Endothelial cell (in vitro differentiated cells): ENCODE measurements around the gene COL1A1. TPM values are rescaled to one million over a fixed set of nuclear protein-coding genes. Genes with fewer than 3 reads are reported as not detected.

Experiments
- DNase-seq: peaks from one replicate; pipeline ENCODE4 v3.0.0; 2021; ENCODE audit warnings: low spot score
- H3K27ac Mint-ChIP-seq: one replicate; pipeline ENCODE4 v1.8.0; 2021; ENCODE audit warnings: mixed read lengths, inconsistent platforms; ENCODE audit not compliant: unreplicated experiment
- H3K27me3 Mint-ChIP-seq: one replicate; pipeline ENCODE4 v1.8.0; 2021; ENCODE audit warnings: mild to moderate bottlenecking, moderate library complexity, mixed read lengths, inconsistent platforms; ENCODE audit not compliant: unreplicated experiment
- H3K36me3 Mint-ChIP-seq: one replicate; pipeline ENCODE4 v1.8.0; 2021; ENCODE audit warnings: mild to moderate bottlenecking, low read depth, mixed read lengths, inconsistent platforms; ENCODE audit not compliant: unreplicated experiment
- H3K4me1 Mint-ChIP-seq: one replicate; pipeline ENCODE4 v1.8.0; 2021; ENCODE audit warnings: mild to moderate bottlenecking, mixed read lengths, inconsistent platforms; ENCODE audit not compliant: unreplicated experiment
- H3K4me3 Mint-ChIP-seq: one replicate; pipeline ENCODE4 v1.8.0; 2021; ENCODE audit warnings: mild to moderate bottlenecking, mixed read lengths, inconsistent platforms; ENCODE audit not compliant: unreplicated experiment
- H3K9me3 Mint-ChIP-seq: one replicate; pipeline ENCODE4 v1.8.0; 2021; ENCODE audit warnings: mixed read lengths, inconsistent platforms; ENCODE audit not compliant: unreplicated experiment
- total RNA-seq: library from RNA; stranded (reverse); fragmentation: NEBNext Ultra II Directional; extraction: Animal tissue kit (Norgen Biotek cat#: 25700); gene quantifications from one replicate; pipeline ENCODE4 v1.2.1, GENCODE V29; 2021; ENCODE audit not compliant: unreplicated experiment
- TF ChIP-seq, protein P1 (sequence below): fragments of 200-600 bp; sonication (generic); IDR thresholded peaks from one replicate; pipeline ENCODE4 v1.5.0; 2021; ENCODE audit warnings: antibody characterized with exemption; ENCODE audit not compliant: unreplicated experiment

The COL1A1 gene
- total RNA-seq, 1 donor from 2014 or later = 6.8 TPM

DNA sequence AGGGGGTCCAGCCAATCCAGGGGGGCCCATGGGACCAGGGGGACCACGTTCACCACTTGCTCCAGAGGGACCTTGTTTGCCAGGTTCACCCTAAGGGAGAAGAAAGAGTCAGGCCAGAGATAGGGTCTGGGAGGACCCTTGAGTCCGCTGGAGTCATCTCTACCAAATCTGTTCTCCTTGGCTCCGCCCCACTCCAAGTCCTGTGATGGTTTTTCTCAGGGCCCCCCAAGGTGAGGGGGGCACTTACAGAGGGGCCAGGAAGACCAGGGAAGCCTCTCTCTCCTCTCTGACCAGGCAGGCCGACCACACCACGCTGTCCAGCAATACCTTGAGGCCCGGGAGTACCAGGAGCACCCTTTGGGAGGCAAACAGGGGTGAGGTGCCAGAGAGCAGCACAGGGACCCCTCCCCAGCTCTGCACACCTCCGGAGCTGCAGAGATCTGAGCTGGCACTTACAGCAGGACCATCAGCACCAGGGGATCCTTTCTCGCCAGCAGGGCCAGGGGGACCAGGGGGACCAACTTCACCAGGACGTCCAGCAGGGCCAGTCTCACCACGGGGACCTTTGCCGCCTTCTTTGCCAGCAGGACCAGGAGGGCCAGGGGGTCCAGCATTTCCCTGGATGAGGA is 12.4 kb downstream of the COL1A1 start:
- Mint-ChIP-seq H3K27me3 (peaks cover 6% of the 10 kb centered on the region), H3K4me3 (no peak overlapping the region), H3K4me1 (no peaks in the 10 kb centered on the region), H3K27ac (no peak overlapping the region), H3K36me3 (no peaks in the 10 kb centered on the region), H3K9me3 (no peaks in the 10 kb centered on the region)
- no peak for DNase-seq
- TF ChIP-seq, protein P1, sequence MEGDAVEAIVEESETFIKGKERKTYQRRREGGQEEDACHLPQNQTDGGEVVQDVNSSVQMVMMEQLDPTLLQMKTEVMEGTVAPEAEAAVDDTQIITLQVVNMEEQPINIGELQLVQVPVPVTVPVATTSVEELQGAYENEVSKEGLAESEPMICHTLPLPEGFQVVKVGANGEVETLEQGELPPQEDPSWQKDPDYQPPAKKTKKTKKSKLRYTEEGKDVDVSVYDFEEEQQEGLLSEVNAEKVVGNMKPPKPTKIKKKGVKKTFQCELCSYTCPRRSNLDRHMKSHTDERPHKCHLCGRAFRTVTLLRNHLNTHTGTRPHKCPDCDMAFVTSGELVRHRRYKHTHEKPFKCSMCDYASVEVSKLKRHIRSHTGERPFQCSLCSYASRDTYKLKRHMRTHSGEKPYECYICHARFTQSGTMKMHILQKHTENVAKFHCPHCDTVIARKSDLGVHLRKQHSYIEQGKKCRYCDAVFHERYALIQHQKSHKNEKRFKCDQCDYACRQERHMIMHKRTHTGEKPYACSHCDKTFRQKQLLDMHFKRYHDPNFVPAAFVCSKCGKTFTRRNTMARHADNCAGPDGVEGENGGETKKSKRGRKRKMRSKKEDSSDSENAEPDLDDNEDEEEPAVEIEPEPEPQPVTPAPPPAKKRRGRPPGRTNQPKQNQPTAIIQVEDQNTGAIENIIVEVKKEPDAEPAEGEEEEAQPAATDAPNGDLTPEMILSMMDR = no peak

DNA sequence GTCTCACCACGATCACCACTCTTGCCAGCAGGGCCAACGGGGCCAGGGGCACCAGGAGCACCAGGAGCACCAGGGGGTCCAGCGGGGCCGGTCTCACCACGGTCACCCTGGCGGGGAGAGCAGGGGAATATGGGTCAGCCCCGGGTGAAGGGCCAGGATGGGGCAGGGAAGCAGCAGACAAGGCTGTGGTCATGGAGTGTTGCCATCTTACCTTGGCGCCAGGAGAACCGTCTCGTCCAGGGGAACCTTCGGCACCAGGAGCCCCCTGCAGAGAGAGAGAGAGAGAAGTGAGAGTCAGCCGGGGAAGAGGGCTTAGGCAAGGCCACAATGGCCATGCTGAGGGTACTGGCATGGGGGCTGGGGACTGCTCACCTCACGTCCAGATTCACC is 12.9 kb downstream of the COL1A1 start:
- Mint-ChIP-seq H3K9me3 (no peaks in the 10 kb centered on the region), H3K27me3 (peaks cover 6% of the 10 kb centered on the region), H3K27ac (no peak overlapping the region), H3K36me3 (no peaks in the 10 kb centered on the region), H3K4me1 (peaks cover 2% of the 10 kb centered on the region), H3K4me3 (no peak overlapping the region)
- TF ChIP-seq, protein P1 = no peak
- no peak for DNase-seq

DNA sequence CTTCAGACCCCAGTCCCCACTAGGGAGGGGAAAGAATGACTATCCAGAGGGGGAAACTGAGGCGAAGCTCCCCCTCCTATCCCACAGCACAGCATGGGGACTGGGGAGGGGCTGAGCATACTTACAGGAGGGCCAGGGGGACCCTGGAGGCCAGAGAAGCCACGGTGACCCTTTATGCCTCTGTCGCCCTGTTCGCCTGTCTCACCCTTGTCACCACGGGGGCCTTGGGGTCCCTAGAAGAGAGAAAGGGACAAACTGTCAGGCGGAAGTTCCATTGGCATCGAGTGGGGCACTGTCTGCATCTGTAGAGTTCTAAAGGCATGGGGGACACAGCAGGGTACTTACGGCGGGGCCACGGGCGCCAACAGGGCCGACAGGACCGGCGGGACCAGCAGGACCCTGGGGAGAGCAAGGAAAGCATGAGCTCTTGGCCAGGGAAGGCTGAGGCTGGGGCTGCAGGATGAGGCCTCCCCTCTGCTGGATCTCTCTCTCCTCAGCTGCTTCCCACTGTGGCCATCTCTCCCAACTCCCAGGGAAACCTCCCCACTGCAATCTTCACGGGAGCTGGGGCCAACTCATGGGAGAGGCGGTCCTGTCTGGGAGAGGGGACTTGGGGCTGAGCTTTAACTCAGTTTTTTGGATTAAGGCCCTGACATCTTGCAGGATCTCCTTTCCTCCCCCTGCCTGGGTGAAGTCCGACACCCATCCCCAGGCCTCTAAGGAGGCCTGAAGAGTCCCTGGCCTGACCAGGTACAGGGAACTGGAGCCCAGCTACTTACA is 13.5 kb downstream of the COL1A1 start:
- H3K4me3 Mint-ChIP-seq = no peak overlapping the region
- H3K4me1 Mint-ChIP-seq = peaks cover 3% of the 10 kb centered on the region
- no peak for DNase-seq
- H3K9me3 Mint-ChIP-seq = no peaks in the 10 kb centered on the region
- no peak overlapping the region for H3K27ac Mint-ChIP-seq
- H3K36me3 Mint-ChIP-seq = no peaks in the 10 kb centered on the region
- peaks cover 6% of the 10 kb centered on the region for H3K27me3 Mint-ChIP-seq
- TF ChIP-seq, protein P1 = no peak

DNA sequence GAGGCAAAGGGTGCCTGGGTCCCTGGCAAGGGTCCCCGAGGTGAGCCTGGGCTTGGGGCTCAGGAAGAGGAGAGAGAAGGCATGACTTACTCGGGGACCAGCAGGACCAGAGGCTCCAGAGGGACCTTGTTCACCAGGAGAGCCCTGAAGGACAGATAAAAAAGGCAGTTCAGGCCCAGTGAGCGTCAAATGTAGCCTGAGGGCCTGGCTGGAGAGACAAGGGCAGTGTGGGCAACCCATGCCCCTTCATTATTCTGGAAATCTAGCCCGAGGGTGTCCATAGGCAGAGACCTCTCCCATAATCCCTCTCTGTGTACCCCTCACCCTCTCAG is 14.1 kb downstream of the COL1A1 start:
- no peak overlapping the region for H3K27ac Mint-ChIP-seq
- DNase-seq = no peak
- H3K36me3 Mint-ChIP-seq = no peaks in the 10 kb centered on the region
- no peak overlapping the region for H3K4me3 Mint-ChIP-seq
- TF ChIP-seq, protein P1 = no peak
- peaks cover 3% of the 10 kb centered on the region for H3K4me1 Mint-ChIP-seq
- no peaks in the 10 kb centered on the region for H3K9me3 Mint-ChIP-seq
- peaks cover 6% of the 10 kb centered on the region for H3K27me3 Mint-ChIP-seq
